MCF 10A (cell line): ENCODE results near the gene ITK. TPM values are rescaled to one million over a fixed set of nuclear protein-coding genes. Genes with fewer than 3 reads are reported as not detected.

Source experiments
- BruUV-seq: library from RNA; stranded (reverse); fragments of 400-500 nt; replicated peaks from 2 replicates; lab custom pipeline; 2021; lab: Mats Ljungman, UMichigan
- CTCF ChIA-PET: fragments of 300-600 bp; sonication (Branson Sonifier 250); formaldehyde crosslinking; extraction: SDS; loops from one replicate; lab custom pipeline; 2021; ENCODE audit warnings: antibody characterized with exemption, inconsistent platforms; lab: Yijun Ruan, JAX
- POLR2A ChIA-PET: fragments of 300-600, 350-650 bp; sonication (Branson Sonifier 250); formaldehyde crosslinking; extraction: SDS; loops from one replicate; lab custom pipeline; 2020; ENCODE audit warnings: antibody characterized with exemption, inconsistent platforms; lab: Yijun Ruan, JAX
- DNase-seq: peaks from one replicate; pipeline ENCODE4 v3.0.0-alpha.2; 2018; ENCODE audit not compliant: unreplicated experiment
- H3K27ac Mint-ChIP-seq: one replicate; pipeline ENCODE4 v1.8.0; 2022; ENCODE audit warnings: mild to moderate bottlenecking, low read depth, mixed read lengths; ENCODE audit not compliant: unreplicated experiment
- H3K27me3 Mint-ChIP-seq: one replicate; pipeline ENCODE4 v1.8.0; 2022; ENCODE audit warnings: mixed read lengths; ENCODE audit not compliant: insufficient read depth, unreplicated experiment
- H3K36me3 Mint-ChIP-seq: one replicate; pipeline ENCODE4 v1.8.0; 2022; ENCODE audit warnings: mild to moderate bottlenecking, moderate library complexity, mixed read lengths; ENCODE audit not compliant: insufficient read depth, unreplicated experiment
- H3K4me1 Mint-ChIP-seq: one replicate; pipeline ENCODE4 v1.8.0; 2022; ENCODE audit warnings: mixed read lengths; ENCODE audit not compliant: insufficient read depth, unreplicated experiment
- H3K4me3 Mint-ChIP-seq: one replicate; pipeline ENCODE4 v1.8.0; 2022; ENCODE audit warnings: mild to moderate bottlenecking, moderate library complexity, mixed read lengths; ENCODE audit not compliant: unreplicated experiment
- H3K9me3 Mint-ChIP-seq: one replicate; pipeline ENCODE4 v1.8.0; 2022; ENCODE audit warnings: mixed read lengths; ENCODE audit not compliant: unreplicated experiment
- CTCF ChIP-seq: fragments of 200-600 bp; IDR thresholded peaks from one replicate; pipeline ENCODE4 v1.8.0; 2022; ENCODE audit warnings: antibody characterized with exemption, mild to moderate bottlenecking; ENCODE audit not compliant: unreplicated experiment
- intact Hi-C: fragments of 100-400 bp; cut with micrococcal nuclease; formaldehyde crosslinking; loops from 2 replicates; pipeline ENCODE4 v1.14.1; 2022
- total RNA-seq: library from RNA; stranded (reverse); gene quantifications from 2 replicates; pipeline ENCODE4 v1.2.3, GENCODE V29; 2022

The ITK gene
- total RNA-seq, 1 experiment from 2014 or later: not detected

- H3K9me3 Mint-ChIP-seq: no peaks in the 10 kb centered on the region
- ChIA-PET POLR2A (no interaction called here), CTCF (interaction anchor here (0.6 to 1.2 kb wide), 2 partner anchors 99 to 1308 kb away, joined by 3 to 4 read pairs; no protein-coding TSS in a partner anchor)
- no peak overlapping the region for H3K4me3 Mint-ChIP-seq
- H3K27me3 Mint-ChIP-seq: no peaks in the 10 kb centered on the region
- no TSS peak for BruUV-seq
- H3K4me1 Mint-ChIP-seq: peaks cover 14% of the 10 kb centered on the region
- H3K36me3 Mint-ChIP-seq: no peaks in the 10 kb centered on the region
- TF ChIP-seq CTCF: no peak
- H3K27ac Mint-ChIP-seq: no peak overlapping the region
- intact Hi-C loops: no loop called here
- DNase-seq: no peak
Measured at GRCh38 chr5:157212307-157212706, 31.7 kb downstream of the ITK start.

GRCh38 chr5:157213527-157214243 is 33.0 kb downstream of the ITK start:
- intact Hi-C loops: no loop called here
- H3K9me3 Mint-ChIP-seq: no peaks in the 10 kb centered on the region
- H3K36me3 Mint-ChIP-seq: no peaks in the 10 kb centered on the region
- H3K4me3 Mint-ChIP-seq: no peak overlapping the region
- peaks cover 14% of the 10 kb centered on the region for H3K4me1 Mint-ChIP-seq
- POLR2A ChIA-PET: no interaction called here
- DNase-seq: no peak
- H3K27me3 Mint-ChIP-seq: no peaks in the 10 kb centered on the region
- H3K27ac Mint-ChIP-seq: no peak overlapping the region
- CTCF ChIA-PET: interaction anchor here (1.1 kb wide), 1 partner anchor 9 kb away, joined by 3 read pairs; no protein-coding TSS in a partner anchor
- no TSS peak for BruUV-seq
- TF ChIP-seq CTCF: no peak

GRCh38 chr5:157214415-157214814 is 33.8 kb downstream of the ITK start:
- H3K27me3 Mint-ChIP-seq: no peaks in the 10 kb centered on the region
- no peak for TF ChIP-seq CTCF
- intact Hi-C loops: no loop called here
- no peak overlapping the region for H3K27ac Mint-ChIP-seq
- no peaks in the 10 kb centered on the region for H3K9me3 Mint-ChIP-seq
- H3K4me1 Mint-ChIP-seq: peaks cover 14% of the 10 kb centered on the region
- ChIA-PET POLR2A (no interaction called here), CTCF (interaction anchor here (1.1 kb wide), 1 partner anchor 9 kb away, joined by 3 read pairs; no protein-coding TSS in a partner anchor)
- H3K4me3 Mint-ChIP-seq: no peak overlapping the region
- DNase-seq: no peak
- BruUV-seq: no TSS peak
- H3K36me3 Mint-ChIP-seq: no peaks in the 10 kb centered on the region

GRCh38 chr5:157214861-157215513 is 34.3 kb downstream of the ITK start:
- POLR2A ChIA-PET: no interaction called here
- TF ChIP-seq CTCF: no peak
- Mint-ChIP-seq H3K9me3 (no peaks in the 10 kb centered on the region), H3K4me3 (no peak overlapping the region), H3K36me3 (no peaks in the 10 kb centered on the region), H3K4me1 (peaks cover 14% of the 10 kb centered on the region), H3K27me3 (no peaks in the 10 kb centered on the region), H3K27ac (no peak overlapping the region)
- DNase-seq: no peak
- no TSS peak for BruUV-seq
- CTCF ChIA-PET: interaction anchor here (0.8 to 1.1 kb wide), 3 partner anchors 9 to 94 kb away, joined by 3 to 4 read pairs (median 3); no protein-coding TSS in a partner anchor
- intact Hi-C loops: no loop called here
